Lung (tissue), 12 donors: ENCODE measurements around the gene LRRTM4. TPM values are rescaled to one million over a fixed set of nuclear protein-coding genes. Genes with fewer than 3 reads are reported as not detected.

ENCODE experiments used
- ATAC-seq: fragments of 200-7000 bp; cut with Tn5 transposase; one replicate; pipeline ENCODE4 v1.9.1; 2020; ENCODE audit warnings: moderate number of reproducible peaks; ENCODE audit not compliant: insufficient read depth, low FRiP score
- DNase-seq, 3 donors: peaks; one replicate each; pipeline ENCODE4 v3.0.0-alpha.2; 2013 to 2017
- H3K27ac ChIP-seq, 2 donors: one replicate each; pipeline ENCODE4 v1.5.1; 2013; ENCODE audit warnings: mild to moderate bottlenecking in 2 of 2, moderate library complexity in 2 of 2, control low read depth in 1 of 2, inconsistent platforms in 1 of 2, low read depth in 1 of 2, low read length in 1 of 2
- H3K27me3 ChIP-seq, 3 donors: one replicate each; pipeline ENCODE4 v1.5.1; 2013; ENCODE audit warnings: low read length in 2 of 3; ENCODE audit not compliant: control insufficient read depth in 3 of 3, insufficient read depth in 3 of 3
- H3K36me3 ChIP-seq, 4 donors: one replicate each; pipeline ENCODE4 v1.5.1; 2013; ENCODE audit warnings: low read length in 4 of 4, mild to moderate bottlenecking in 1 of 4, moderate library complexity in 1 of 4; ENCODE audit not compliant: control insufficient read depth in 4 of 4, insufficient read depth in 4 of 4
- H3K4me1 ChIP-seq, 5 donors: one replicate each; pipeline ENCODE4 v1.5.1; 2013; ENCODE audit warnings: low read length in 5 of 5, mild to moderate bottlenecking in 2 of 5, moderate library complexity in 1 of 5; ENCODE audit not compliant: control insufficient read depth in 5 of 5, insufficient read depth in 5 of 5
- H3K4me3 ChIP-seq: one replicate; pipeline ENCODE4 v1.5.1; 2013; ENCODE audit warnings: mild to moderate bottlenecking, control low read depth, moderate library complexity
- H3K9ac ChIP-seq, 2 donors: one replicate each; pipeline ENCODE4 v1.5.1; 2013; ENCODE audit warnings: low read length in 2 of 2, control low read depth in 1 of 2; ENCODE audit not compliant: insufficient read depth in 1 of 2
- H3K9me3 ChIP-seq, 4 donors: one replicate each; pipeline ENCODE4 v1.5.1; 2013; ENCODE audit warnings: low read length in 3 of 4, mild to moderate bottlenecking in 1 of 4, moderate library complexity in 1 of 4; ENCODE audit not compliant: control insufficient read depth in 4 of 4, insufficient read depth in 3 of 4
- WGBS, 2 donors: extraction: QIAGEN DNeasy Blood & Tissue Kit; methylation state at CpG; one replicate each; pipeline ENCODE4 v1.1.7; 2013; 5-methylcytosine and 5-hydroxymethylcytosine counted together
- polyA plus RNA-seq, 2 donors: library from polyadenylated mRNA; stranded (reverse); fragments of 200-250 nt; gene quantifications; one replicate each; pipeline ENCODE4 v1.2.1, GENCODE V29; 2013
- total RNA-seq, 2 donors: library from RNA; depleted of rRNA in 1 of 2; stranded (reverse); fragments of >200 nt in 1 of 2; gene quantifications; one replicate each; pipeline ENCODE4 v1.2.1, GENCODE V29; 2014 to 2021
- TF ChIP-seq, protein P1 (sequence below): IDR thresholded peaks from 2 replicates; pipeline ENCODE4 v1.5.1; 2012; ENCODE audit warnings: mild to moderate bottlenecking; ENCODE audit errors: control extremely low read depth, extremely low read depth
- donor health status: control.
- donor health status: control.
- donor health status: Bipolar disorder and iron deficiency.
- donor health status: healthy.
- donor health status: DM: yes; HTN: yes; CAD: no.

Gene LRRTM4
- total and polyA plus RNA-seq, 4 donors = 0.08 to 9.2 (median 1.2) TPM; not detected in 1

- ATAC-seq (no peak), DNase-seq (no peak)
- no peak overlapping the region for H3K4me3 ChIP-seq
- H3K27ac ChIP-seq = no peak overlapping the region
- H3K4me1 ChIP-seq = no peaks in the 10 kb centered on the region
- TF ChIP-seq, protein P1, sequence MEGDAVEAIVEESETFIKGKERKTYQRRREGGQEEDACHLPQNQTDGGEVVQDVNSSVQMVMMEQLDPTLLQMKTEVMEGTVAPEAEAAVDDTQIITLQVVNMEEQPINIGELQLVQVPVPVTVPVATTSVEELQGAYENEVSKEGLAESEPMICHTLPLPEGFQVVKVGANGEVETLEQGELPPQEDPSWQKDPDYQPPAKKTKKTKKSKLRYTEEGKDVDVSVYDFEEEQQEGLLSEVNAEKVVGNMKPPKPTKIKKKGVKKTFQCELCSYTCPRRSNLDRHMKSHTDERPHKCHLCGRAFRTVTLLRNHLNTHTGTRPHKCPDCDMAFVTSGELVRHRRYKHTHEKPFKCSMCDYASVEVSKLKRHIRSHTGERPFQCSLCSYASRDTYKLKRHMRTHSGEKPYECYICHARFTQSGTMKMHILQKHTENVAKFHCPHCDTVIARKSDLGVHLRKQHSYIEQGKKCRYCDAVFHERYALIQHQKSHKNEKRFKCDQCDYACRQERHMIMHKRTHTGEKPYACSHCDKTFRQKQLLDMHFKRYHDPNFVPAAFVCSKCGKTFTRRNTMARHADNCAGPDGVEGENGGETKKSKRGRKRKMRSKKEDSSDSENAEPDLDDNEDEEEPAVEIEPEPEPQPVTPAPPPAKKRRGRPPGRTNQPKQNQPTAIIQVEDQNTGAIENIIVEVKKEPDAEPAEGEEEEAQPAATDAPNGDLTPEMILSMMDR = no peak
- WGBS, 2 donors = 53 to 87% methylated on average over 3 of the region's 3 CpGs
- H3K36me3 ChIP-seq = no peaks in the 10 kb centered on the region
- no peaks in the 10 kb centered on the region for H3K27me3 ChIP-seq
- H3K9ac ChIP-seq = no peak overlapping the region
- H3K9me3 ChIP-seq = no peaks in the 10 kb centered on the region
Measured at GRCh38 chr2:77028032-77028600, 494.1 kb downstream of the LRRTM4 start.

DNA sequence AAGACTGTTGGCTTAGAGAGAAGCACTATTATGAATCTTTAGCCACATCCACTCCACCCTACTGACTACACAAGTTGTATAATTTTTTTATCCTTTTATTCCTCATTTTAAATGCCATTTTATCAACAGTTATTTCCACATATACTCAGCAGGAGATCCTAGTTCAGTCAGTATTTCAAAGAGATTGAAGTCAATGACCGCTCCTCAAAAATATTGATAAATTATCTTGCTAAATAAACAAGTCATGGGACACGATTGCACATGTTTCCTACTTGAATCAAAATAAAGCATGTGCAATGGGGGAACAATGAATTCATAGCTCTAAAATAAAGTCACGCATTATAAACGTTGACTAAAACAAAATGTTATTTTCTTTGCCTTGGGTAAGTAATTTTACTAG is 496.5 kb downstream of the LRRTM4 start:
- Histone ChIP-seq H3K9me3 (no peaks in the 10 kb centered on the region), H3K9ac (no peak overlapping the region), H3K36me3 (no peaks in the 10 kb centered on the region), H3K4me3 (no peak overlapping the region), H3K4me1 (no peaks in the 10 kb centered on the region), H3K27me3 (no peaks in the 10 kb centered on the region), H3K27ac (no peak overlapping the region)
- 67 to 73% methylated on average over 4 of the region's 4 CpGs for WGBS, 2 donors
- DNase-seq (no peak), ATAC-seq (no peak)
- TF ChIP-seq, protein P1 = no peak

DNA sequence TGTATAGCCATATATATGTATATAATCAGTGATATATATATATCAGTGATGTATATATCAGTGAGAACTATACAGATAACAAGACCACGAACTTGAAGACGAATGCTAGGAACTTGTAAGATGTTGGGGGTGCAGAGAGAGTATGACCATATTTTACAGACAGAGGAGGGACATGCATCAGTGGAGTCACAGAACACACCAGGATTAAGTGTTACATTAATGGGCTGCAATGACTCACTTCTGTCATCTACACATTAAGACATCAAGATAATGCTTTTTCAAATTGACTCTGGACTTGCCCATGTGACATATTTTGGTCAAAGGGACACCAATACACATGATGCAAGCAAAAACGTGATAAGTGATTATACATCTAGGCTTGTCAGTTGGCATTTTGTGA is 501.0 kb downstream of the LRRTM4 start:
- TF ChIP-seq, protein P1 = no peak
- ATAC-seq (no peak), DNase-seq (no peak)
- 68 to 71% methylated on average over 3 of the region's 3 CpGs for WGBS, 2 donors
- Histone ChIP-seq H3K9ac (no peak overlapping the region), H3K27me3 (no peaks in the 10 kb centered on the region), H3K27ac (no peak overlapping the region), H3K4me1 (peaks cover 0 to 7% (median 2%) of the 10 kb centered on the region in 5 donors), H3K9me3 (no peaks in the 10 kb centered on the region), H3K4me3 (no peak overlapping the region), H3K36me3 (no peaks in the 10 kb centered on the region)

DNA sequence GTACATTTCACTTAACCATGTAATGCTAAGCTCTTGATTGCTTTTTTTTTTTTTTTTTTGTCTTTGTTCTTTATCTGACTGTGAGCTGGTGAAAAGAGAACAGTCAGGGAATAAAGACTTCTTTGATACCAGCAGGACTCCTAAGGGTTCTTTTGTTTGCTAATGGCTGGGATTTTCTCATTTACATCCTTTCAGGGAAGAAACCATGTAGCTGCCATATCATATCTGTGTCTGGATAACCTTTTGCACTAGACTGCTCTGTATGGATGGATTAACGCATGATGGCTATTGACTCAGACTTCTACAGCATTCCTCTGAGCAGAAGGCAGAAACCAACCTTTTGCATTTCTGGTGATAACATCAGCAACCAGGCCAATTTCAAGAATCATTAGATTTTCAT is 504.0 kb downstream of the LRRTM4 start:
- Histone ChIP-seq H3K9me3 (no peaks in the 10 kb centered on the region), H3K4me1 (peaks cover 0 to 7% (median 4%) of the 10 kb centered on the region in 5 donors), H3K36me3 (no peaks in the 10 kb centered on the region), H3K27ac (no peak overlapping the region), H3K27me3 (no peaks in the 10 kb centered on the region), H3K9ac (no peak overlapping the region), H3K4me3 (no peak overlapping the region)
- TF ChIP-seq, protein P1 = no peak
- ATAC-seq (no peak), DNase-seq (peak in 1 of 3 donors; percentile 31)
- WGBS, 2 donors = 84 to 93% methylated on average over 1 of the region's 1 CpG
